Stimulated activated CD4-positive, alpha-beta T cell treated with anti-CD3 and anti-CD28 coated beads, Interleukin-15, amount 100 ng/mL, for 24 hours (primary cell): Measurements from ENCODE around the gene KRTAP22-2.

ENCODE experiments used
- DNase-seq: peaks from one replicate; pipeline ENCODE4 v3.0.0-alpha.2; 2020

KRTAP22-2 gene

GRCh38 chr21:30561957-30562356 lies 28.2 kb downstream of the KRTAP22-2 start:
- no peak for DNase-seq

GRCh38 chr21:30561264-30561895 lies 28.8 kb downstream of the KRTAP22-2 start, which contains the start of gene KRTAP19-7:
TSS of gene KRTAP19-7 (minus strand) at chr21:30561314. CDS start at chr21:30561289, 25 bp downstream.
- DNase-seq = no peak

GRCh38 chr21:30555095-30555494 lies 35.1 kb downstream of the KRTAP22-2 start:
- no peak for DNase-seq

DNA sequence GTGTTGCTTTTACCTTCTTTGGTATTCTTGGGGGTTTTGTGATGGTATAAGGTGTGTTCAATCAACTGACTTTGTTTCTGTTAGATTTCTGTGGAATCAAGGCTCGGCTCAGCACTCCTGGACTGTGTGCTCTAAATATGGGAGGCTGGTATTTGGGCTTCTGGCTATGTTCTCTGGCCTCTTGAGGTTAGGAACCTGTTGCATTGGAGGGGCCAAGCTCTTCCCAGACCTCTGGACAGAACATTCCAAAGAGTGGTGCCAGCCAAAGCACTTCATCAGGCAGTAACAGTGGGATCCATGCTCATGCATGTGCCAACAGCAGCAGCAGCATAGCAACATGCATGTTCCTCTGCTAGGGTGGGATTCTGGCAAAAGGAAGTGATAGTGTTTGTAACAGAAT lies 37.4 kb downstream of the KRTAP22-2 start:
- DNase-seq = no peak

GRCh38 chr21:30541764-30542163 lies 48.4 kb downstream of the KRTAP22-2 start, which contains the start of gene KRTAP19-6:
TSS of gene KRTAP19-6 (minus strand) at chr21:30541864. CDS start at chr21:30541833, 31 bp downstream.
- DNase-seq = no peak
